Tibial nerve (tissue), 4 donors: ENCODE measurements around the gene RAB11FIP3. TPM values are rescaled to one million over a fixed set of nuclear protein-coding genes. Genes with fewer than 3 reads are reported as not detected.

Experiments
- DNase-seq, 2 donors: peaks; one replicate each; pipeline ENCODE4 v3.0.0-alpha.2; 2019; ENCODE audit warnings: low spot score in 2 of 2
- H3K27ac ChIP-seq, 4 donors: fragments of 200-600 bp; sonication (generic) in 3 of 4; one replicate each; pipeline ENCODE4 v1.5.1; 2017 to 2019; ENCODE audit warnings: mild to moderate bottlenecking in 1 of 4
- H3K27me3 ChIP-seq, 2 donors: fragments of 200-600 bp; sonication (generic) in 1 of 2; one replicate each; pipeline versions ENCODE4 v1.5.1 to v1.6.0; 2017 to 2019
- H3K36me3 ChIP-seq, 3 donors: fragments of 200-600 bp; sonication (generic); one replicate each; pipeline ENCODE4 v1.5.1; 2018 to 2019
- H3K4me1 ChIP-seq, 4 donors: fragments of 200-600 bp; sonication (generic) in 3 of 4; one replicate each; pipeline ENCODE4 v1.5.1; 2017 to 2019
- H3K4me3 ChIP-seq, 4 donors: fragments of 200-600 bp; sonication (generic) in 3 of 4; one replicate each; pipeline ENCODE4 v1.5.1; 2017 to 2019; ENCODE audit warnings: mild to moderate bottlenecking in 1 of 4, moderate library complexity in 1 of 4
- H3K9me3 ChIP-seq, 4 donors: fragments of 200-600 bp; sonication (generic) in 3 of 4; one replicate each; pipeline ENCODE4 v1.5.1; 2017 to 2019
- CTCF ChIP-seq, 5 experiments: fragments of 200-600 bp in 3 of 5; fragments of 450-650 bp in 2 of 5; sonication (generic) in 3 of 5; IDR thresholded peaks; one replicate each; pipeline ENCODE4 v1.5.1; 2016 to 2019; ENCODE audit warnings: antibody characterized with exemption in 5 of 5, mild to moderate bottlenecking in 3 of 5, moderate library complexity in 2 of 5
- EP300 ChIP-seq, 2 donors: sonication (generic); formaldehyde crosslinking; IDR thresholded peaks; one replicate each; pipeline ENCODE4 v1.6.1; 2017; ENCODE audit warnings: antibody characterized with exemption in 2 of 2, mild to moderate bottlenecking in 1 of 2
- POLR2A ChIP-seq, 2 donors: fragments of 450-650 bp; IDR thresholded peaks; one replicate each; pipeline ENCODE4 v1.6.1; 2017; ENCODE audit warnings: antibody characterized with exemption in 2 of 2, mild to moderate bottlenecking in 2 of 2, moderate library complexity in 2 of 2
- WGBS, 2 donors: methylation state at CpG; one replicate each; pipeline ENCODE4 v1.1.5; 2018; 5-methylcytosine and 5-hydroxymethylcytosine counted together
- total RNA-seq, 4 donors: library from RNA; depleted of rRNA; stranded (reverse); fragments of >200 nt; gene quantifications; one replicate each; pipeline ENCODE4 v1.1.0, GENCODE V29; 2016

RAB11FIP3 gene
- total RNA-seq, 4 donors from 2014 or later: 30.2 to 128 (median 54.6) TPM

GRCh38 chr16:523097-523741 is 97.8 kb downstream of the RAB11FIP3 start:
- Histone ChIP-seq H3K4me3 (no peak overlapping the region), H3K4me1 (peaks cover 0 to 22% (median 17%) of the 10 kb centered on the region in 4 donors), H3K27ac (no peak overlapping the region), H3K9me3 (no peaks in the 10 kb centered on the region), H3K36me3 (peaks cover 0 to 37% (median 0%) of the 10 kb centered on the region in 3 donors), H3K27me3 (no peaks in the 10 kb centered on the region)
- WGBS, 2 donors: 91 to 97% methylated on average over 13 to 22 of the region's 22 CpGs
- TF ChIP-seq EP300 (IDR thresholded peaks at IDR 0.05) (no peak), POLR2A (IDR thresholded peaks at IDR 0.05) (no peak), CTCF (IDR thresholded peaks at IDR 0.05) (no peak)
- DNase-seq: no peak

GRCh38 chr16:524274-525040 is 99.0 kb downstream of the RAB11FIP3 start:
- Histone ChIP-seq H3K4me3 (no peak overlapping the region), H3K36me3 (peaks cover 0 to 24% (median 0%) of the 10 kb centered on the region in 3 donors), H3K27ac (no peak overlapping the region), H3K27me3 (no peaks in the 10 kb centered on the region), H3K4me1 (peaks cover 0 to 35% (median 27%) of the 10 kb centered on the region in 4 donors), H3K9me3 (no peaks in the 10 kb centered on the region)
- TF ChIP-seq POLR2A (IDR thresholded peaks at IDR 0.05): no peak
- no peak for TF ChIP-seq EP300 (IDR thresholded peaks at IDR 0.05)
- DNase-seq: no peak
- 85 to 88% methylated on average over 19 to 20 of the region's 24 CpGs for WGBS, 2 donors

- 91 to 95% methylated on average over 8 of the region's 8 CpGs for WGBS, 2 donors
- Histone ChIP-seq H3K4me1 (peaks cover 0 to 41% (median 32%) of the 10 kb centered on the region in 4 donors), H3K4me3 (no peak overlapping the region), H3K27me3 (no peaks in the 10 kb centered on the region), H3K36me3 (peaks cover 0 to 18% (median 0%) of the 10 kb centered on the region in 3 donors), H3K9me3 (no peaks in the 10 kb centered on the region), H3K27ac (no peak overlapping the region)
- DNase-seq: no peak
- TF ChIP-seq CTCF (IDR thresholded peaks at IDR 0.05): no peak
- TF ChIP-seq EP300 (IDR thresholded peaks at IDR 0.05): no peak
- no peak for TF ChIP-seq POLR2A (IDR thresholded peaks at IDR 0.05)
Observed at GRCh38 chr16:525123-525519, 99.7 kb downstream of the RAB11FIP3 start.

GRCh38 chr16:525520-526180 is 100.2 kb downstream of the RAB11FIP3 start:
- WGBS, 2 donors: 64 to 77% methylated on average over 13 of the region's 13 CpGs
- H3K27me3 ChIP-seq: no peaks in the 10 kb centered on the region
- H3K27ac ChIP-seq: peak overlapping the region in 3 of 4 donors; percentile 95 to 99 (median 96)
- H3K4me1 ChIP-seq: peaks cover 0 to 47% (median 32%) of the 10 kb centered on the region in 4 donors
- peaks cover 0 to 12% (median 0%) of the 10 kb centered on the region in 3 donors for H3K36me3 ChIP-seq
- DNase-seq: no peak
- no peaks in the 10 kb centered on the region for H3K9me3 ChIP-seq
- TF ChIP-seq CTCF (IDR thresholded peaks at IDR 0.05) (no peak), EP300 (IDR thresholded peaks at IDR 0.05) (no peak), POLR2A (IDR thresholded peaks at IDR 0.05) (no peak)
- peak overlapping the region in 1 of 4 donors; percentile 92 for H3K4me3 ChIP-seq

- Histone ChIP-seq H3K36me3 (peaks cover 0 to 9% (median 0%) of the 10 kb centered on the region in 3 donors), H3K27me3 (no peaks in the 10 kb centered on the region), H3K9me3 (no peaks in the 10 kb centered on the region), H3K27ac (peak overlapping the region; percentile 91 to 99 (median 96)), H3K4me1 (peaks cover 0 to 50% (median 32%) of the 10 kb centered on the region in 4 donors), H3K4me3 (peak overlapping the region; percentile 65 to 92 (median 76))
- WGBS, 2 donors: 6 to 7% methylated on average over 21 to 24 of the region's 26 CpGs
- DNase-seq: no peak
- TF ChIP-seq CTCF (IDR thresholded peaks at IDR 0.05) (no peak), EP300 (IDR thresholded peaks at IDR 0.05) (no peak), POLR2A (IDR thresholded peaks at IDR 0.05) (no peak)
Observed at GRCh38 chr16:526181-527014, 100.9 kb downstream of the RAB11FIP3 start.
